A673 (cell line): ENCODE measurements around the gene FITM2.

Experiments
- CTCF ChIP-seq: fragments of 300-800, 200-600 bp; sonication (generic); conservative IDR thresholded peaks from 2 replicates; pipeline ENCODE4 v1.5.1; 2017; ENCODE audit warnings: low read depth, mild to moderate bottlenecking, antibody characterized with exemption, low read length, moderate library complexity, mixed read lengths
- EZH2 ChIP-seq: fragments of 200-600 bp; sonication (generic); IDR thresholded peaks from 2 replicates; pipeline ENCODE4 v1.6.1; 2017; ENCODE audit warnings: borderline replicate concordance, low read depth, mild to moderate bottlenecking, mixed read lengths, antibody characterized with exemption, low read length; ENCODE audit not compliant: poor library complexity, severe bottlenecking

- TF ChIP-seq CTCF (no peak), EZH2 (no peak)
Observed at GRCh38 chr20:44326391-44327159, 15.6 kb upstream of the FITM2 start.
